Inflammatory macrophage (primary cell): ENCODE measurements around the gene ZFAND3.

Experiments used
- DNase-seq, 2 donors: peaks; one replicate each; pipeline ENCODE4 v3.0.0-alpha.2; 2020 to 2022

The ZFAND3 gene

DNA sequence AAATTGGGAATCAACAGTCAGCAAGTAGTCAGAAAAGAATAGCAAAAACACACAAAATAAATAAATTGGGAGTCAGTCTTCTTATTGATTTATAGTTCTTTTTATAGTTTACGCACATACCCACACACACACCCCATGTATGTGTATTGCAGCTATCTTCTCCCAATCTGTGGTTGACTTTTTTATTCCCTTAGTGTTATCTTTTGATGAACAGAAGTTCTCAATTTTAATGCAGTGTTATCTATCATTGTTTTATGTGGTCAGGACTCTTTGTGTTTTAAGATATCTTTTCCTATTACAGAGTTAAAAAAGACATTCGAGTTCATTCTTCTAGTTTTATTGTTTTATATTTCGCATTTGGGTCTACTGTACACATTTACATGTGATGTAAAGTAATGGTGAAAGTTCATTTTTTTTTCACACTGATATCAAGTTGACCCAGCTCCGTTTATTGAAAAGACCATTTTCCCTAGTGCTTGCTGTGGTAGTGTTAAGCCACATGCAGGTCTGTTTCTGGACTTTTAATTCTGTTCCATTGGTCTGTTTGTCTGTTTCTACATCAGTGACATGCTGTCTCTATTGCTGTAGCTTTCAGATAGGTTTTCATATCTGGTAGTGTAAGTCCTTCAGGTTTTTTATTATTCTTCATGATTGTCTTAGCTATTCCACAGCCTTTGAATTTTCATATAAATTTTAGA lies 78.4 kb downstream of the ZFAND3 start:
- no peak for DNase-seq

DNA sequence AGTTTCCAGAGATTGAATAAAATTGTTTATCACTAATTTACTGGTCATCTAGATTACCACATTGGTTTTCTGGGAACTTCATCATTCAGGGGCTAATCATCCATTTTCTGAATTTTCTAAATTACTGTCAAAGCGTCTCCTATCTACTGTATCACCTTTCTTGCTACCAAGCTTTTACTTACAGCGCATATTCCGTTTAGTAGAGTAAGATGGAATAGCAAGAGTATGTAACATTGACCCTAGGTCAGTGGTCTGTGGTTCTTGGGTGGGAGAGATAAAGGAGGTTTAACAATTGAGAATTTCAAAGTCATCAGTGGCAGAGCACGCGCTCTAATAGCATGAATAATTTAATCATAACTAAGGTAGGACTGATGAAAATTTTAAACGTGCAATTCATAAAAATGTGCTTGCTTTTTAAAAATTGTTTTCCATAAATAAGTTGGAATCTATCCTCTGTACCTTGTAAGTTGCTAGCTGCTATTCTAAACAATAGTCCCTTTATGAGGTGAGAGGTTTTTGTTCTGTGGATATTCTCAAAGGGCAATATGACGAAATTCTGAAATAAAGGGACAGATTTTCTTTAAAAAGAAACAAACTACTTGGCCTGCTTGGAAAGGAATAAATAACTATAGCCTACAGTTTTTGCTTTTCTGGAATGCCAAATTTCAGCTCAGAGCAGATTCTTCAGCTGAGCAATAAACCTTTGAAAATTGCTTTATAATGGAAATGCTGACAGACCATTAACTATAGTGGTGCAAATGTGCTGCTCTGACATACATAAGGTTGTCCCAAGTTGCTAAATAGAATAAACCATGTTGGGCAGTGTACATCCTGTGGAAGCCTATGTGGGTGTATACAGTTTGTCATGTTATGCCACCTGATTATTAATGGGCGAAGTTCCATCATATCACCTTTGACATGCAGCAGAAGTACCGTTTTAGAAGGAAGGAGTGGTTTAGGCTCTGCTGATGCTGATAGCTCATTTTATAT lies 84.1 kb downstream of the ZFAND3 start:
- DNase-seq = peak in 1 of 2 donors; percentile 4

GRCh38 chr6:37904590-37904989 lies 85.1 kb downstream of the ZFAND3 start:
- no peak for DNase-seq

DNA sequence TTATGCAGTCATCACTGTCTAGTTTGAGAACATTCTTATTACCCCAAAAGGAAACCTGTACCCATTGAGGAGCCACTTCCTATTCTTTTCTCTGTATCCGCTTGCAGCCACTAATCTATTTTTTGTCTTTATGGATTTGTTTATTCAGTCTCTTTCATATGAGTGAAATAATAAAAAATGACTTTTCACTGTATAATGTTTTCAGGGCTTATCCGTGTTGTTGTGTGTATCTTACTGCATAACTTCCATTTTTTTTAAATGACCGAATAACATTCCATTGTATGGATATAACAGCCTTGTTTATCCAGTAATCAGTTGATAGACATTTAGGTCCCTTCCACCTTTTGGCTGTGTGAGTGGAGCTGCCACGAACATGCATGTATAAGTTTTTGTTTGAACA lies 86.6 kb downstream of the ZFAND3 start:
- DNase-seq = no peak

DNA sequence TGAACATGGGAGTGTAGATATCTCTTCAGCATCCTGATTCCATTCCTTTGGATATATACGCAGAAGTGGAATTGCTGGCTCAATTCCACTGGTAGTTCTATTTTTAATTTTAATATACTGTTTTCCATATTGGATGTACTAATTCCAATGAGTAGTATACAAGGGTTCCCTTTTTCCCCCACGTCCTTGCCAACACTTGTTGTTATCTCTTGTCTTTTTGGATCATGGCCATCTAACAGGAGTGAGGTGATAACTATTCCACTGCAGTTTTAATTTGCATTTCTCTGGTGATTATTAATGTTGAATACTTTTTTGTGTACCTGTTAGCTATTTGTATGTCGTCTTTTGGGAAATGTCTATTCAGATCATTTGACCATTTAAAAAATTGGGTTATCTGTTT lies 91.5 kb downstream of the ZFAND3 start:
- no peak for DNase-seq

DNA sequence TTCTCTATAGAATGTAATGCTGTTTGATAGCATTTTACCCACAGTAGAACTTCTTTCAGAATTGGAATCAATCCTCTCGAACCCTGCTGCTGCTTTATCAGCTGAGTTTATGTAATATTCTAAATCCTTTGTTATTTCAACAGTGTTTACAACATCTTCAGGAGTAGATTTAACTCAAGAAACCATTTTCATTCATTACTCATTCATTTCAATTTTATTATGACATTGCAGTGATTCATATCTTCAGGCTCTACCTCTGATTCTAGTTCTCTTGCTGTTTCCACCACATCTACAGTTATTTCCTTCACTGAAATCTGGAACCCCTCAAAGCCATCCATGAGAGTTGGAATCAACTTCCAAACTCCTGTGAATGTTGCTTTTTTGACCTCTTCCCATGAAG lies 93.7 kb downstream of the ZFAND3 start:
- DNase-seq = no peak

GRCh38 chr6:37915463-37915862 lies 95.9 kb downstream of the ZFAND3 start:
- DNase-seq = no peak

DNA sequence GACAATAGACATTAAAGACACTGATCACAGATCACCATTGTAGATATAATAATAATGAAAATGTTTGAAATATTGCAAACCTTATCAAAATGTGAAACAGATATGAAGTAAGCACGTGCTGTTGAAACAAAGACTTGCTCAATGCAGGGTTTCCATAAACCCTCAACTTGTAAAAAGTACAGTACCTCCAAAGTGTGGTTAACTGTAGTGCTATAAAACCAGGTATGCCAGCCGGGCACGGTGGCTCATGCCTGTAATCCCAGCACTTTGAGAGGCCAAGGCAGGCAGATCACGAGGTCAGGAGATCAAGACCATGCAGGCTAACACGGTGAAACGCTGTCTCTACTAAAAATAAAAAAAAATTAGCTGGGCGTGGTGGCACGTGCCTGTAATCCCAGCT lies 96.6 kb downstream of the ZFAND3 start:
- no peak for DNase-seq

GRCh38 chr6:37916675-37917074 lies 97.1 kb downstream of the ZFAND3 start:
- no peak for DNase-seq

DNA sequence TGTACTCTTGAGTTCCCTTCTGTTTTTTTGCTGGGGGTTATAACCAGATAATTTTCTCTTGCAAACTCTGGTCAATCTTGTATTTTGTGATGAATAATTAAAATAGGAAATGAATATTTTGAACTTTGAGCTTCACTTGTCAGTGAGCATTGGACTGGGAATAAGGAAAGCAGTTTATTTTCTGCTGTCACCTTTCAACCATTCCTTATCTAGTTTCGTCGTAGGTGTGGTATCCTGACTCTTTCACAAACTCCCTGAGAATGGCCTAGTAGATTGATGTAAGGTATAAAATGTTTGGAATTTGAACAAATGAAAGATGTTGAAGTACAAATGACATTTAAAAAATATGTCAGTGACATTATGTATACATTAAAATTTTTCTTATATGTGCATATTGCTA lies 98.0 kb downstream of the ZFAND3 start:
- DNase-seq = no peak

DNA sequence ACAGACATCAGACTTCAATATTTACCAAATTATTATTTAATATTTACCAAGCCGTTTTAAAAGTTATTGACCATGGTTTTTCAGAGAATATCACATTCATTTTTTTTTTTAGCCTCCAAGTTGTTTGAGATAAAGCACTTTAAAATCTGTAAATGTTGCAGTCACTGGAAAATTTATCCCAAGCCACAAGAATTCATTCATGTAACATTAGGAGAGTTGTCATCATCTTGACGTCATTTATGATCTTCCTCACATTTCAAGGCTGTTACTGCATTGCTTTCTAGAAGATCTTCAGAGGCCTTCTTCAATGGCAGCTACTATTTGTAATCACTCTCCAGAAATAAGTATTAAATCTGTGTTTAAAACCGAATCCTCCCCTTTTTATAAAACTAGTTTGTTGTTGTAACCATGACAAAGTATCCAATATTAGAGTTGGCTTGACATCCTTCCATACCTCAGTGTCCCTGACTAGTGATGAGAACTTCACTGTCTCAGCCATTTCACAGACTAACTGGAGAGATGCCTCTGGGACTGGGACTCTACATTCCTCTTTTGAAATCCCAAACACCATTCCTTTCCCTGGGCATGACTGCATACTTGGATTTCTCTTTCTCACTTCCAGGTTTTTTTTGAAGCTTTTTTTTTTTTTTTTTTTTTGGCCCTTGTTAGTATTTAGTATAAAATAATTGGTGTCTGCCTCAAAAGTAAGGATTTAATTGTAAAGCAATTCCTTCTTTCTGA lies 100.1 kb downstream of the ZFAND3 start:
- no peak for DNase-seq

DNA sequence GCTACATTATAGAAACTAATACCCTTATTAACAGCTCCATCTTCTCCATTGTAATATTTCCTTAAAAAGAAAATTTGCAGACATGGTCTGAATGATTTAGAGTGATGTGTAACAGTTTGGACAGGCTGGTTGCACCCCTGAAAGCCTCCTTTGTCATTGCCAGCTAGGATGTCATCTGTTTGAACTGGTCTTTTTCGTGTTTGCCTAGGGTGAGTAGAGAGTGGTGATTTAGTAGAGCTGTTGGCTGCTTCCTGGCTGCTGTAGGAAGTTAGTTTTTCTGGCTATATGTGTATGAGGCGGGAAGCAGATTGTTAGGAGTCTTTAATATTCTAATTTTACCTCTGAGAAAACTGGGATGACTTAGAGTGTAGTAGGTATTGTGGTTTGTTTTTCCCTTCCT lies 101.1 kb downstream of the ZFAND3 start:
- DNase-seq = no peak

DNA sequence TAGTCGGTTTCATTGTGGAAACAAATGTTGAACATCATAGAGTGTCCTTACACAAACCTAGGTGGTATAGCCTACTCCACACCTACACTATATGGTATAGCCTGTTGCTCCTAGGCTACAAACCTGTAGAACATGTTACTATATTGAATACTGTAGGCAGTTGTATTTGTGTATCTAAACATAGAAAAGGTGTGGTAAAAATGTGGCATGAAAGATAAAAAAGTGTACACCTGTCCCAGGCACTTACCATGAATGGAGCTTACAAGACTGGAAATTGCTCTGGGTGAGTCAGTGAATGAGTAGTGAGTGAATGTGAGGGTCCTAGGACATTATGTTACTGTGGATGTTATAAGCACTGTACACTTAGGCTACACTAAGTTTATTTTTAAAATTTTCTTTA lies 103.0 kb downstream of the ZFAND3 start:
- DNase-seq = no peak

DNA sequence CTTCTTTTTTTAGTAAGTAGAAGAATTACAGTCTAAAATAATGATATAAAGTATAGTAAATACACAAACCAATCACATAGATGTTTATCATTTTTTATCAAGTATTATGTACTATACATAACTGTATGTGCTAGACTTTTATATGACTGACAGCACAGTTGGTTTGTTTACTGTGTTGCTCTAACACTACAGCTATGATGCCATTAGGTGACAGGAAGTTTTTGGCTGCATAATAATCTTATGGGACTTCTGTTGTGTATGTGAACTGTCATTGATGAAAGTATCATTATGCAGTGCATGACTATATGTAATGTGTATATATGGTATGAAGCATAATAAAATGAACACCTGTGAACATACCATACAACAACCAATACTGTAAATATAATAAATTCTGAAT lies 104.0 kb downstream of the ZFAND3 start:
- DNase-seq = no peak

- DNase-seq = no peak
These were observed 107.1 kb downstream of the ZFAND3 start for GRCh38 chr6:37926661-37927060.

DNA sequence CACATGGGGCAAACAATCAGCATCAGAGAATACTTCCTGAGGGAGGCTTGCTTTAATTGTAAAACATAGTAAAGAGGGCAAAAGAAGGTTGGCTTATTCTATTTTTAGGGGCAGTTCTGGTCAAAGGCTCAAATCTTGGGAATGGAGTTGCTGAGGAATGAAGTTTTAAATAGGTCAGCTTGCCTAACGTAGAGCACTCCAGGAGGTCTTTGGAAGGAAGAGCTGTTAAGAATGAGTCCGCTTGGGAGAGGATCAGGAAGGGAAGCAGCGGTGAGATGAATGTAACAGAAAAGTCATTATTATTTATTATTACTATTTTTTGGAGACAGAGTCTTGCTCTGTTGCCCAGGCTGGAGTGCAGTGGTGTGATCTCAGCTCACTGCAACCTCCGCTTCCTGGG lies 108.7 kb downstream of the ZFAND3 start:
- no peak for DNase-seq

DNA sequence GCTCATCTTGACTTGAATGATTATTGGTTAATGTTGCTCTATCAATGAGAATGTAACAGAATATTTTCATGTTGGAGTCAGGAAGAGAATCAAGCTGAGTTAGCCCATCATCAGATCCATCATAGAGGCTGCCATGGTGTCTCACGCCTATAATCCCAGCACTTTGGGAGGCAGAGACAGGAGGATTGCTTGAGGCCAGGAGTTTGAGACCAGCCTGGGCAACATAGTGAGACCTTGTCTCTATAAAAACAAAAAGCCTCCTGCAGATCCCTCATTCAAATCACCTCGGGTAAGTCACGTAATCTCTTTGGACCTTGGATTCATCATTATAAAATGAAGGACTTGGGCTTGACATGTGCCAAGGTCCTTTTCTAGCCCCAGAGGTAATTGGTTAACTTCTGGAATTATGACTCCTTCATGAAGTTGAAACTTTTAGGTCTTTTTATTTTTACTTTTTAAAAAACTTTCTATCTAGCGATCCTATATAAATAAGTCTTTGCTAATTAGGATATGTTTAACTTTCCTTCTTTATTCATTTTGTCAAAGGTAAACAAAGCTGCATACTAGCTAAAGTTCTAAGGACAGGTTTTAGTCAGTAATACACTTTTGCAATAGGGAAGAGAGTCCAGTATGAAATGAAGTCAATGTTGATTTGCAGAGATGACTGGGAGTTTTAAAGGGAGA lies 110.9 kb downstream of the ZFAND3 start:
- no peak for DNase-seq

GRCh38 chr6:37931066-37931465 lies 111.5 kb downstream of the ZFAND3 start:
- no peak for DNase-seq

GRCh38 chr6:37934276-37934675 lies 114.7 kb downstream of the ZFAND3 start:
- no peak for DNase-seq

- no peak for DNase-seq
These were observed 116.6 kb downstream of the ZFAND3 start for GRCh38 chr6:37936150-37936549.

DNA sequence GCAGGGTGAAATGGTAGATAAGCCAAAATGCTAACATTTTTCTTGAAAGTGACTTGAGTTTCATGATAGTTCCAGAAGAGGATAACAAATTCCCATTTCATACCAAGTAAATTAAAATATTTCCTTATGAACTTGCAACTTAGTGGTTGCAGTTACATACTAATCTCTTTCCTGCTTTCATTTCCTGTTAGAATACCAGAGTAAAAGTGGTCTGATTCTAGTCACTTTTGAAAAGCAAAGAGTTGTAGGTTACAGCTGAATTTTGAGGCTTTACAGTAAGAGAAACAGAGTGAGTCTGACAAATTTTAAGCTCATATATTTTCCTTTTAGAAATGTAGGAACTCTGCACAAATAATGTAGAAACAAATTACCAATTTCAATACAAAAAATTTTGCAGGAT lies 117.4 kb downstream of the ZFAND3 start:
- no peak for DNase-seq

GRCh38 chr6:37938909-37939308 lies 119.4 kb downstream of the ZFAND3 start:
- no peak for DNase-seq
